ENCODE results near the gene NR0B2. TPM values are rescaled to one million over a fixed set of nuclear protein-coding genes. Genes with fewer than 3 reads are reported as not detected.
A peak's percentile ranks its signal among the peaks of the same experiment; 100 is the strongest.
"Not testable (repeated sequence)": the region's sequence is repeated elsewhere in the genome, so short reads cannot be mapped to it uniquely, and the experiment has no call there.

NR0B2 gene
- total RNA-seq, 1 donor = not detected

DNA sequence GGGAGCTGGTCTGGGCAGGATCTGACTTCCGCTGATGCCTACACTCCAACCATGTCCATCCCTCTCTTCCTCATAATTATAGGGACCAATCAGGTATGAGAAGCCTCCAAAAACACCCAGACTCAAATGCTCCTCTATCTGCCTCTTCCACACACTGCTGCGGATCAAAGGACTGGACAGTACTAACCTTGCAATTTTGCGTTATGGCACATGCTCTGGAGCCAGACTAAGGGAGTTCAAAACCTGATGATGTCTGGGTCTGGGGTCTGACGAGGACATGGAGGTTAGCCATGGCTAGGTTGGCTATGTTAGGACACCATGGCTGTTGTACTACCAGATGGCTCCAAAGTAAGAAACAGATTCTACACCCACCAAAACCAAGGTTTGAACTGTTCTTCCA, 34.0 kb downstream of the NR0B2 start:
- no peak for DNase-seq (ENCODE audit: low read depth)
- TF ChIP-seq CTCF (IDR thresholded peaks at IDR 0.05; ENCODE audit: insufficient read depth, low read length) = no peak
- H3K4me3 ChIP-seq (ENCODE audit: low read depth, low read length) = no peak overlapping the region

- H3K4me3 ChIP-seq (ENCODE audit: low read depth, low read length) = no peak overlapping the region
- no peak for DNase-seq (ENCODE audit: low read depth)
- no peak for TF ChIP-seq CTCF (IDR thresholded peaks at IDR 0.05; ENCODE audit: insufficient read depth, low read length)
Measured at GRCh38 chr1:26877326-26877725, 36.4 kb downstream of the NR0B2 start.

GRCh38 chr1:26874896-26875295, 38.9 kb downstream of the NR0B2 start:
- DNase-seq (ENCODE audit: low read depth) = no peak
- no peak overlapping the region for H3K4me3 ChIP-seq (ENCODE audit: low read depth, low read length)
- no peak for TF ChIP-seq CTCF (IDR thresholded peaks at IDR 0.05; ENCODE audit: insufficient read depth, low read length)

- not testable (repeated sequence) for DNase-seq (ENCODE audit: low read depth); H3K4me3 ChIP-seq (ENCODE audit: low read depth, low read length)
Measured at GRCh38 chr1:26873097-26873496, 40.7 kb downstream of the NR0B2 start.

GRCh38 chr1:26864610-26865480, 48.9 kb downstream of the NR0B2 start:
- no peak for TF ChIP-seq CTCF (IDR thresholded peaks at IDR 0.05; ENCODE audit: insufficient read depth, low read length)
- peak; percentile 96 for DNase-seq (ENCODE audit: low read depth)
- peak overlapping the region; percentile 75 for H3K4me3 ChIP-seq (ENCODE audit: low read depth, low read length)

DNA sequence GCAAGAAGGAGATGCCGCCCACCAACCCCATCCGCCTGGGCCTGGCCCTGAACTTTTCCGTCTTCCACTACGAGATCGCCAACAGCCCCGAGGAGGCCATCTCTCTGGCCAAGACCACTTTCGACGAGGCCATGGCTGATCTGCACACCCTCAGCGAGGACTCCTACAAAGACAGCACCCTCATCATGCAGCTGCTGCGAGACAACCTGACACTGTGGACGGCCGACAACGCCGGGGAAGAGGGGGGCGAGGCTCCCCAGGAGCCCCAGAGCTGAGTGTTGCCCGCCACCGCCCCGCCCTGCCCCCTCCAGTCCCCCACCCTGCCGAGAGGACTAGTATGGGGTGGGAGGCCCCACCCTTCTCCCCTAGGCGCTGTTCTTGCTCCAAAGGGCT, 50.1 kb downstream of the NR0B2 start:
- TF ChIP-seq CTCF (IDR thresholded peaks at IDR 0.05; ENCODE audit: insufficient read depth, low read length) = no peak
- no peak for DNase-seq (ENCODE audit: low read depth)
- H3K4me3 ChIP-seq (ENCODE audit: low read depth, low read length) = no peak overlapping the region

- H3K4me3 ChIP-seq (ENCODE audit: low read depth, low read length) = peak within 1 kb of the TSS; percentile 75
- DNase-seq (ENCODE audit: low read depth) = no peak
- TF ChIP-seq CTCF (IDR thresholded peaks at IDR 0.05; ENCODE audit: insufficient read depth, low read length) = no peak
Measured at GRCh38 chr1:26862781-26863684, 50.7 kb downstream of the NR0B2 start, which contains the start of gene SFN. Gene SFN, plus strand, starts transcription at chr1:26863149. Its CDS starts 64 bp downstream, at chr1:26863213.

All from fibroblast of the aortic adventitia (primary cell).